ENCODE data around the gene SLC1A2.

Gene SLC1A2

DNA sequence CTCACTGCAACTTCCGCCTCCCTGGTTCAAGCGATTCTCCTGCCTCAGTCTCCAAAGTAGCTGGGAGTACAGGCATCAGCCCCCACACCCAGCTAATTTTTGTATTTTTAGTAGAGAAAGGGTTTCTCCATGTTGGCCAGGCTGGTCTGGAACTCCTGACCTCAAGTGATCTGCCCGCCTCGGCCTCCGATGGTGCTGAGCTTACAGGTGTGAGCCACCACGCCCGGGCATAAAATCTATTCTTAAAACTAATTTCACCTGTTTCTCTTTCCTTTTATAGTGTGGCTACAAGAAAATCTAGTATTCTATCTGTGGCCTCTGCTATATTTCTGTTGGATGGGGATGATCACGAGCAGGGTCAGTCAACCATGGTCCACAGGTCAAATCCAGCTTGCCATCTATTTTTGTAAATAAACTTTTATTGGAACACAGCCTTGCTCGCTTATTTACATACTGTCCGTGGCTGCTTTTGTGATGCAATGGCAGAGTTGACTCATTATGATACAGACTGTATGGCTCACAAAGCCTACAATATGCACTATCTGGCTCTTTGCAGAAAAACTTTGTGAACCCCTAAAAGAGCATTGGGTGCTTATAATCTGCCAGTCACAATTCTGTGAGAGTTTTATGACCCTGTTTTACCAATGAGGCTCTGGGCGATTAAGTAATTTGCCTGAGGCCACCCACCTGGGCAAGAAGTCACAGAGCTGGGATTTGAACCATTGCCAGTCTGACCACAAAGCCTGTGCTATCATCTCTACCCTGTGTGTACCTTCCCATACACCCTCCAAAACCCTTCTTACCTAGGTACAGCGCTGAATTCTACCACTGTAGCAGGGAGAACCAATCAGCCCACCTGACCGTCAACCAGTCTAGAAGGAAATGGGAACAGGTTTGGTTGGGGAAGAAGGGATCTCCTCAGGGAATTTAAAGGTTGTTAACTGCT lies 28.3 kb downstream of the SLC1A2 start:
- Histone ChIP-seq H3K36me3 (ENCODE audit: insufficient read depth, low read length) (no peaks in the 10 kb centered on the region), H3K27me3 (ENCODE audit: insufficient read depth, low read length, poor library complexity, severe bottlenecking) (no peaks in the 10 kb centered on the region), H3K4me1 (ENCODE audit: insufficient read depth, low read length, poor library complexity, severe bottlenecking) (no peaks in the 10 kb centered on the region), H3K4me3 (ENCODE audit: low read length, poor library complexity, severe bottlenecking) (no peak overlapping the region), H3K4me2 (ENCODE audit: low read depth, low read length, poor library complexity, severe bottlenecking) (no peak overlapping the region), H4K20me1 (ENCODE audit: insufficient read depth, low read length, poor library complexity, severe bottlenecking) (no peaks in the 10 kb centered on the region), H3K9ac (ENCODE audit: low read depth, low read length, poor library complexity, severe bottlenecking) (no peak overlapping the region), H3K79me2 (ENCODE audit: insufficient read depth, low read length) (no peaks in the 10 kb centered on the region), H3F3A (ENCODE audit: low read depth) (no peaks in the 10 kb centered on the region), H3K9me3 (ENCODE audit: insufficient read depth, low read depth, low read length) (no peaks in the 10 kb centered on the region), H2AFZ (ENCODE audit: low read length) (no peak overlapping the region), H3K9me2 (replicated peaks; ENCODE audit: low read depth, low read length) (no peaks in the 10 kb centered on the region)
- TF ChIP-seq, protein P1, sequence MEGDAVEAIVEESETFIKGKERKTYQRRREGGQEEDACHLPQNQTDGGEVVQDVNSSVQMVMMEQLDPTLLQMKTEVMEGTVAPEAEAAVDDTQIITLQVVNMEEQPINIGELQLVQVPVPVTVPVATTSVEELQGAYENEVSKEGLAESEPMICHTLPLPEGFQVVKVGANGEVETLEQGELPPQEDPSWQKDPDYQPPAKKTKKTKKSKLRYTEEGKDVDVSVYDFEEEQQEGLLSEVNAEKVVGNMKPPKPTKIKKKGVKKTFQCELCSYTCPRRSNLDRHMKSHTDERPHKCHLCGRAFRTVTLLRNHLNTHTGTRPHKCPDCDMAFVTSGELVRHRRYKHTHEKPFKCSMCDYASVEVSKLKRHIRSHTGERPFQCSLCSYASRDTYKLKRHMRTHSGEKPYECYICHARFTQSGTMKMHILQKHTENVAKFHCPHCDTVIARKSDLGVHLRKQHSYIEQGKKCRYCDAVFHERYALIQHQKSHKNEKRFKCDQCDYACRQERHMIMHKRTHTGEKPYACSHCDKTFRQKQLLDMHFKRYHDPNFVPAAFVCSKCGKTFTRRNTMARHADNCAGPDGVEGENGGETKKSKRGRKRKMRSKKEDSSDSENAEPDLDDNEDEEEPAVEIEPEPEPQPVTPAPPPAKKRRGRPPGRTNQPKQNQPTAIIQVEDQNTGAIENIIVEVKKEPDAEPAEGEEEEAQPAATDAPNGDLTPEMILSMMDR (conservative IDR thresholded peaks at IDR 0.05; ENCODE audit: low read length), result no peak
- no peak for TF ChIP-seq EZH2phosphoT487 (IDR thresholded peaks at IDR 0.05; ENCODE audit: borderline replicate concordance)

DNA sequence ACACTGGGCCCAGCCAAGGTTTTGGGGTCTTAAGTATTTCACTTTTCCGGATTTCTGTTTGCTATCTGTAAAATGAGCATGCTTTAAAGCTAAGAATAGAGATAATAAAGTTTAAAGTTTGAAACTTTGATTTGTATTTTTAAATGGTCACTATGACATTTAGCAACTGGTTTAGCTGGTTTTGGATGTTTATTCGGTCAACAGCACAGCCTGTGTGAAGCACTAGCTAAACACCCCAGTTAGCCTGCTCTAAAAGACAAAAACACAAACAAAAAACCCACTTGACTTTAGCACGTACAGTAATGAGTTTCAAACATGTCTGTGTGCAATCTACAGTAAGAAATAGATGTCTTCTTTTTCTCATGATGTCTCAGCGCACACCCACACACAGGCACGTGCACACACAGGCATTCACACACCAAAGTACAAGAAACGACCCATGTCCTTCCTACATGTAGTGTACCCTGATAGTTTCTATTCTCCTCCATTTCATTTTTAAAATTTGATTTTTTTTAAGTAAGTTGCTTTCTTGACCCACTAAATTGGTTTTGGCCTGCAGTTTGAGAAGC lies 29.4 kb downstream of the SLC1A2 start:
- H3K79me2 ChIP-seq (ENCODE audit: insufficient read depth, low read length), result no peaks in the 10 kb centered on the region
- H3K4me1 ChIP-seq (ENCODE audit: insufficient read depth, low read length, poor library complexity, severe bottlenecking), result no peaks in the 10 kb centered on the region
- no peak overlapping the region for H3K9ac ChIP-seq (ENCODE audit: low read depth, low read length, poor library complexity, severe bottlenecking)
- H2AFZ ChIP-seq (ENCODE audit: low read length), result no peak overlapping the region
- H3K9me3 ChIP-seq (ENCODE audit: insufficient read depth, low read depth, low read length), result no peaks in the 10 kb centered on the region
- no peak for TF ChIP-seq EZH2phosphoT487 (IDR thresholded peaks at IDR 0.05; ENCODE audit: borderline replicate concordance)
- TF ChIP-seq, protein P1 (conservative IDR thresholded peaks at IDR 0.05; ENCODE audit: low read length), result no peak
- H4K20me1 ChIP-seq (ENCODE audit: insufficient read depth, low read length, poor library complexity, severe bottlenecking), result no peaks in the 10 kb centered on the region
- no peaks in the 10 kb centered on the region for H3K36me3 ChIP-seq (ENCODE audit: insufficient read depth, low read length)
- no peaks in the 10 kb centered on the region for H3K9me2 ChIP-seq (replicated peaks; ENCODE audit: low read depth, low read length)
- no peaks in the 10 kb centered on the region for H3F3A ChIP-seq (ENCODE audit: low read depth)
- H3K27me3 ChIP-seq (ENCODE audit: insufficient read depth, low read length, poor library complexity, severe bottlenecking), result no peaks in the 10 kb centered on the region
- H3K4me2 ChIP-seq (ENCODE audit: low read depth, low read length, poor library complexity, severe bottlenecking), result no peak overlapping the region
- H3K4me3 ChIP-seq (ENCODE audit: low read length, poor library complexity, severe bottlenecking), result no peak overlapping the region

DNA sequence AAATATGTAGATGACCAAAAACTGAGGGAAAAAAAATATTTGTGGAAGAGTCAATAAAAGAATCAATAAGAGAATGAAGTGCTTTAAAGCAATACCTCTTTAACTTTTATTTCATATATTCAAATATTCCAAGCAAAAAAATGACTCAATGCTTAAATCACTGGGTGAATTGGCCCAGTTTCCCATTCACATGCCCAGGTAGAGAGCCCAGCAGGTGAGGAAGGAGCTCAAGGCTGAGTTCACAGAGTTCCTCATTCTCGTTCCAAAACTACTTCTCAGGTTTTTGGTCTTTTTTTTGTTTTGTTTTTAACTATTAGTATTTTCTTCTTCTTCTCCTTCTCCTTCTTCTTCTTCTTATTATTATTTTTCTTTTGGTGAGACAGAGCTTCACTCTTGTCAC lies 30.2 kb downstream of the SLC1A2 start:
- Histone ChIP-seq H3K4me2 (ENCODE audit: low read depth, low read length, poor library complexity, severe bottlenecking) (no peak overlapping the region), H3K36me3 (ENCODE audit: insufficient read depth, low read length) (no peaks in the 10 kb centered on the region), H3K9ac (ENCODE audit: low read depth, low read length, poor library complexity, severe bottlenecking) (no peak overlapping the region), H3K9me3 (ENCODE audit: insufficient read depth, low read depth, low read length) (no peaks in the 10 kb centered on the region), H3K4me1 (ENCODE audit: insufficient read depth, low read length, poor library complexity, severe bottlenecking) (no peaks in the 10 kb centered on the region), H3F3A (ENCODE audit: low read depth) (no peaks in the 10 kb centered on the region), H3K79me2 (ENCODE audit: insufficient read depth, low read length) (no peaks in the 10 kb centered on the region), H4K20me1 (ENCODE audit: insufficient read depth, low read length, poor library complexity, severe bottlenecking) (no peaks in the 10 kb centered on the region), H3K4me3 (ENCODE audit: low read length, poor library complexity, severe bottlenecking) (no peak overlapping the region), H3K27me3 (ENCODE audit: insufficient read depth, low read length, poor library complexity, severe bottlenecking) (no peaks in the 10 kb centered on the region), H2AFZ (ENCODE audit: low read length) (no peak overlapping the region), H3K9me2 (replicated peaks; ENCODE audit: low read depth, low read length) (no peaks in the 10 kb centered on the region)
- TF ChIP-seq EZH2phosphoT487 (IDR thresholded peaks at IDR 0.05; ENCODE audit: borderline replicate concordance), result no peak
- TF ChIP-seq, protein P1 (conservative IDR thresholded peaks at IDR 0.05; ENCODE audit: low read length), result no peak

Data from Loucy (cell line).